B cell (primary cell): Measurements from ENCODE around the gene RAD51B.

Experiments
- EZH2 ChIP-seq: IDR thresholded peaks from 2 replicates; pipeline ENCODE4 v1.6.1; 2012; ENCODE audit warnings: borderline replicate concordance, low read depth, mild to moderate bottlenecking, moderate library complexity, low read length; ENCODE audit not compliant: insufficient read depth, poor library complexity, severe bottlenecking
- TF ChIP-seq, protein P1 (sequence below): fragments of 200-600 bp; IDR thresholded peaks from one replicate; pipeline ENCODE4 v1.8.0; 2022; ENCODE audit warnings: antibody characterized with exemption, mild to moderate bottlenecking

DNA sequence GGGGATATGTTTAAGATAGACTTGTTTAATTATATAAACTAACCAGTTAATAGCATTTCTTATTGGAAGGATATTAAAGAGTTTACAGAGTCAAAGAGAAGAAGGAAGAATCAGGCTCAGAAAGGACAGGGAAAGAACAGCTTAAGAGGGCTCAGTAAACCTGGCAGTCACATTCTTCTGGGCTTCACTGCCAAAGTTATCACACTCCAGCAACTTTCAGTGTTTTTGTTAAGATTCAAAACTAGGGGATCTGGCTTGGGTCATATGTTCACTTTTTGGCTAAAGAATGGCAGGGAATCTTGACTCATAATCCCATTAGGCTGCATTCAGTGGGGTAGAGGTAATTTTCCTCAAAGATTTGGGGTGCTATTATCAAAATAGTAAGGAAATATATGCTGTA is 312.3 kb downstream of the RAD51B start:
- TF ChIP-seq, protein P1, sequence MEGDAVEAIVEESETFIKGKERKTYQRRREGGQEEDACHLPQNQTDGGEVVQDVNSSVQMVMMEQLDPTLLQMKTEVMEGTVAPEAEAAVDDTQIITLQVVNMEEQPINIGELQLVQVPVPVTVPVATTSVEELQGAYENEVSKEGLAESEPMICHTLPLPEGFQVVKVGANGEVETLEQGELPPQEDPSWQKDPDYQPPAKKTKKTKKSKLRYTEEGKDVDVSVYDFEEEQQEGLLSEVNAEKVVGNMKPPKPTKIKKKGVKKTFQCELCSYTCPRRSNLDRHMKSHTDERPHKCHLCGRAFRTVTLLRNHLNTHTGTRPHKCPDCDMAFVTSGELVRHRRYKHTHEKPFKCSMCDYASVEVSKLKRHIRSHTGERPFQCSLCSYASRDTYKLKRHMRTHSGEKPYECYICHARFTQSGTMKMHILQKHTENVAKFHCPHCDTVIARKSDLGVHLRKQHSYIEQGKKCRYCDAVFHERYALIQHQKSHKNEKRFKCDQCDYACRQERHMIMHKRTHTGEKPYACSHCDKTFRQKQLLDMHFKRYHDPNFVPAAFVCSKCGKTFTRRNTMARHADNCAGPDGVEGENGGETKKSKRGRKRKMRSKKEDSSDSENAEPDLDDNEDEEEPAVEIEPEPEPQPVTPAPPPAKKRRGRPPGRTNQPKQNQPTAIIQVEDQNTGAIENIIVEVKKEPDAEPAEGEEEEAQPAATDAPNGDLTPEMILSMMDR, result no peak
- TF ChIP-seq EZH2, result no peak
